ENCODE data around the gene FGFR3. TPM values are rescaled to one million over a fixed set of nuclear protein-coding genes. Genes with fewer than 3 reads are reported as not detected.

FGFR3 gene
- total RNA-seq, 4 donors from 2014 or later = 0.78 to 5.1 (median 1.6) TPM

GRCh38 chr4:1769692-1770091 lies 23.4 kb upstream of the FGFR3 start:
- H3K9me3 ChIP-seq = no peaks in the 10 kb centered on the region
- intact Hi-C loops (cut with DNase I) = no loop called here
- H3K36me3 ChIP-seq = no peaks in the 10 kb centered on the region
- WGBS, 2 donors = 91% methylated on average over 4 of the region's 6 CpGs; no CpG with 5 or more reads in 1 of the 2 donors
- no peak overlapping the region for H3K4me3 ChIP-seq (replicated peaks in 1 of 3)
- no peak overlapping the region for H3K27ac ChIP-seq
- no peaks in the 10 kb centered on the region for H3K27me3 ChIP-seq
- no peak for DNase-seq
- no peak for TF ChIP-seq CTCF (IDR thresholded peaks at IDR 0.05)
- TF ChIP-seq POLR2A (IDR thresholded peaks at IDR 0.05) = no peak
- H3K4me1 ChIP-seq = peaks cover 5 to 10% of the 10 kb centered on the region in 2 donors

- H3K27me3 ChIP-seq = no peaks in the 10 kb centered on the region
- no peak overlapping the region for H3K4me3 ChIP-seq (replicated peaks in 1 of 3)
- no peaks in the 10 kb centered on the region for H3K36me3 ChIP-seq
- no peaks in the 10 kb centered on the region for H3K9me3 ChIP-seq
- WGBS, 2 donors = 47% methylated on average over 19 of the region's 33 CpGs; no CpG with 5 or more reads in 1 of the 2 donors
- intact Hi-C loops (cut with DNase I) = no loop called here
- H3K27ac ChIP-seq = no peak overlapping the region
- no peak for TF ChIP-seq POLR2A (IDR thresholded peaks at IDR 0.05)
- no peak for TF ChIP-seq CTCF (IDR thresholded peaks at IDR 0.05)
- H3K4me1 ChIP-seq = peaks cover 5 to 10% of the 10 kb centered on the region in 2 donors
- DNase-seq = no peak
Observed at GRCh38 chr4:1770245-1770644, 22.8 kb upstream of the FGFR3 start.

GRCh38 chr4:1770791-1771231 lies 22.3 kb upstream of the FGFR3 start:
- H3K4me3 ChIP-seq (replicated peaks in 1 of 3) = no peak overlapping the region
- DNase-seq = no peak
- H3K27ac ChIP-seq = no peak overlapping the region
- no peak for TF ChIP-seq CTCF (IDR thresholded peaks at IDR 0.05)
- TF ChIP-seq POLR2A (IDR thresholded peaks at IDR 0.05) = no peak
- WGBS, 2 donors = 80 to 85% methylated on average over 2 to 6 of the region's 11 CpGs
- intact Hi-C loops (cut with DNase I) = no loop called here
- H3K9me3 ChIP-seq = no peaks in the 10 kb centered on the region
- peaks cover 5 to 10% of the 10 kb centered on the region in 2 donors for H3K4me1 ChIP-seq
- no peaks in the 10 kb centered on the region for H3K36me3 ChIP-seq
- no peaks in the 10 kb centered on the region for H3K27me3 ChIP-seq

- DNase-seq = no peak
- intact Hi-C loops (cut with DNase I) = no loop called here
- Histone ChIP-seq H3K4me3 (replicated peaks in 1 of 3) (no peak overlapping the region), H3K36me3 (no peaks in the 10 kb centered on the region), H3K9me3 (no peaks in the 10 kb centered on the region), H3K27ac (no peak overlapping the region), H3K4me1 (peaks cover 4% of the 10 kb centered on the region in 2 donors), H3K27me3 (no peaks in the 10 kb centered on the region)
- no peak for TF ChIP-seq POLR2A (IDR thresholded peaks at IDR 0.05)
- no peak for TF ChIP-seq CTCF (IDR thresholded peaks at IDR 0.05)
- 66% methylated on average over 11 of the region's 28 CpGs; no CpG with 5 or more reads in 1 of the 2 donors for WGBS, 2 donors
Observed at GRCh38 chr4:1771555-1772305, 21.4 kb upstream of the FGFR3 start.

- intact Hi-C loops (cut with DNase I) = no loop called here
- Histone ChIP-seq H3K9me3 (no peaks in the 10 kb centered on the region), H3K4me3 (replicated peaks in 1 of 3) (no peak overlapping the region), H3K27ac (no peak overlapping the region), H3K4me1 (peaks cover 2 to 5% of the 10 kb centered on the region in 2 donors), H3K27me3 (no peaks in the 10 kb centered on the region), H3K36me3 (no peaks in the 10 kb centered on the region)
- 93 to 94% methylated on average over 10 to 13 of the region's 30 CpGs for WGBS, 2 donors
- TF ChIP-seq POLR2A (IDR thresholded peaks at IDR 0.05) (no peak), CTCF (IDR thresholded peaks at IDR 0.05) (no peak)
- no peak for DNase-seq
Observed at GRCh38 chr4:1772853-1773538, 20.1 kb upstream of the FGFR3 start.

Measured in thyroid gland (tissue), 4 donors.